Neural cell (in vitro differentiated cells): ENCODE results near the gene HMCN2. TPM values are rescaled to one million over a fixed set of nuclear protein-coding genes. Genes with fewer than 3 reads are reported as not detected.

Source experiments
- H2AFZ ChIP-seq: fragments of 200-600, 300-800 bp; sonication (generic), shearing (Covaris generic); 2 replicates; pipeline ENCODE4 v1.6.0; 2014; ENCODE audit warnings: low read depth, mild to moderate bottlenecking, antibody characterized with exemption, low read length, moderate library complexity
- H3F3A ChIP-seq: fragments of 200-600 bp; shearing (Covaris generic); 2 replicates; pipeline ENCODE4 v1.6.1; 2016; ENCODE audit warnings: mild to moderate bottlenecking, moderate library complexity, mixed read lengths, antibody characterized with exemption, low read length; ENCODE audit not compliant: insufficient read depth, poor library complexity, severe bottlenecking
- H3K27ac ChIP-seq: fragments of 200-600, 300-800 bp; sonication (generic), shearing (Covaris generic); 2 replicates; pipeline ENCODE4 v1.5.1; 2014; ENCODE audit warnings: mild to moderate bottlenecking, low read length, moderate library complexity
- H3K27me3 ChIP-seq: fragments of 300-800, 200-600 bp; sonication (generic), shearing (Covaris generic); 2 replicates; pipeline ENCODE4 v1.6.0; 2014; ENCODE audit warnings: mild to moderate bottlenecking, low read depth, low read length, moderate library complexity; ENCODE audit not compliant: insufficient read depth
- H3K36me3 ChIP-seq: fragments of 300-800, 200-600 bp; sonication (generic), shearing (Covaris generic); 2 replicates; pipeline ENCODE4 v1.5.1; 2014; ENCODE audit warnings: mild to moderate bottlenecking, antibody characterized with exemption, low read length, moderate library complexity; ENCODE audit not compliant: insufficient read depth
- H3K4me2 ChIP-seq: fragments of 300-800, 200-600 bp; sonication (generic), shearing (Covaris generic); 2 replicates; pipeline ENCODE4 v1.6.0; 2014; ENCODE audit warnings: mild to moderate bottlenecking, low read length
- H3K4me3 ChIP-seq: fragments of 300-800, 200-600 bp; sonication (generic), shearing (Covaris generic); 2 replicates; pipeline ENCODE4 v1.5.1; 2014; ENCODE audit warnings: mild to moderate bottlenecking, low read length, moderate library complexity
- H3K79me2 ChIP-seq: fragments of 200-600 bp; shearing (Covaris generic); replicated peaks from 2 replicates; pipeline ENCODE4 v1.6.0; 2014; ENCODE audit warnings: mild to moderate bottlenecking, low read length, moderate library complexity; ENCODE audit not compliant: insufficient read depth
- H3K9ac ChIP-seq: fragments of 300-800, 200-600 bp; sonication (generic), shearing (Covaris generic); 2 replicates; pipeline ENCODE4 v1.6.1; 2016; ENCODE audit warnings: mild to moderate bottlenecking, low read length, mixed read lengths
- H3K9me2 ChIP-seq: fragments of 200-600 bp; shearing (Covaris generic); 2 replicates; pipeline ENCODE4 v1.6.1; 2016; ENCODE audit warnings: mild to moderate bottlenecking, low read length, mixed read lengths; ENCODE audit not compliant: insufficient read depth
- H3K9me3 ChIP-seq: fragments of 200-600, 300-800 bp; sonication (generic), shearing (Covaris generic); 2 replicates; pipeline ENCODE4 v1.6.1; 2016; ENCODE audit warnings: mild to moderate bottlenecking, mixed run types, low read length, moderate library complexity, mixed read lengths
- H4K20me1 ChIP-seq: fragments of 200-600 bp; shearing (Covaris generic); 2 replicates; pipeline ENCODE4 v1.6.1; 2016; ENCODE audit warnings: mild to moderate bottlenecking, mixed run types; ENCODE audit not compliant: insufficient read depth
- EP300 ChIP-seq: fragments of 450-650 bp; conservative IDR thresholded peaks from 2 replicates; pipeline ENCODE4 v1.6.1; 2014; ENCODE audit warnings: antibody characterized with exemption, mild to moderate bottlenecking, moderate library complexity; ENCODE audit not compliant: poor library complexity, severe bottlenecking
- EZH2 ChIP-seq: fragments of 200-600, 300-800 bp; shearing (Covaris generic), sonication (generic); IDR thresholded peaks from 2 replicates; pipeline ENCODE4 v1.6.1; 2014; ENCODE audit warnings: antibody characterized with exemption, low read length, borderline replicate concordance, mild to moderate bottlenecking; ENCODE audit not compliant: insufficient read depth, poor library complexity, severe bottlenecking
- MXI1 ChIP-seq: fragments of 450-650 bp; conservative IDR thresholded peaks from 2 replicates; pipeline ENCODE4 v1.6.1; 2014; ENCODE audit warnings: antibody characterized with exemption, mild to moderate bottlenecking; ENCODE audit not compliant: poor library complexity, severe bottlenecking
- POLR2AphosphoS5 ChIP-seq: IDR thresholded peaks from 2 replicates; pipeline ENCODE4 v1.6.1; 2012
- RAD21 ChIP-seq: fragments of 450-650 bp; conservative IDR thresholded peaks from 2 replicates; pipeline ENCODE4 v1.6.1; 2014; ENCODE audit warnings: antibody characterized with exemption, mild to moderate bottlenecking, moderate library complexity
- SMC3 ChIP-seq: fragments of 450-650 bp; conservative IDR thresholded peaks from 2 replicates; pipeline ENCODE4 v1.6.1; 2014; ENCODE audit warnings: antibody characterized with exemption, mild to moderate bottlenecking, moderate library complexity; ENCODE audit not compliant: poor library complexity
- TAF1 ChIP-seq: IDR thresholded peaks from 2 replicates; pipeline ENCODE4 v1.6.1; 2012; ENCODE audit warnings: low read depth
- polyA plus RNA-seq: library from polyadenylated mRNA; depleted of rRNA; stranded (reverse); fragments of >200 nt; gene quantifications from 2 replicates; pipeline ENCODE4 v1.2.3, GENCODE V29; 2014
- TF ChIP-seq, protein P1 (sequence below): IDR thresholded peaks from 2 replicates; pipeline ENCODE4 v1.6.1; 2012; ENCODE audit warnings: borderline replicate concordance
- TF ChIP-seq, protein P2 (sequence below): fragments of 450-650 bp; IDR thresholded peaks from 2 replicates; pipeline ENCODE4 v1.5.1; 2014; ENCODE audit warnings: antibody characterized with exemption, mild to moderate bottlenecking, moderate library complexity; ENCODE audit not compliant: poor library complexity, severe bottlenecking

HMCN2 gene
- polyA plus RNA-seq, 1 donor from 2014 or later: 1.7 TPM

DNA sequence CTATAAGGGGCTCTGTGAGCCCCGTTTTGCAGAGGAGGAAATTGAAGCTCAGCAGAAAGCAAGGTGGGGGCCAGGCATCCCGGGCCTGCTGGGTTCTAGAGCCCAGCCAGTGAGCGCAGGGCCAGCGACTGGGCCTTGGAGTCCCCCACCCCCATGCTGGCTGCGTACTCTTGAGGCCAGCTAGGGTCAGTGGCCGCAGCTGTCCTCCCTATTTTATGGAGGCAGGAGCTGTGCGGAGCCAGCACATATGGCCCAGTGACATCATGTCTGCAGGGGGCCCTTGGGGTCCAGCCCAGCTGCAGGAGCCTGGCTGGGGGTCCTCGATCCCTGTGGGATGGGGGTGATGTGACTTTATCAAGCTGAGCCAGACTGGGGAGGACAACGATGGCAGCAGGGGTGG is 71.3 kb downstream of the HMCN2 start:
- H3K79me2 ChIP-seq: no peaks in the 10 kb centered on the region
- no peaks in the 10 kb centered on the region for H3F3A ChIP-seq
- H3K9ac ChIP-seq: no peak overlapping the region
- no peaks in the 10 kb centered on the region for H3K9me3 ChIP-seq
- H3K36me3 ChIP-seq: no peaks in the 10 kb centered on the region
- no peak overlapping the region for H3K27ac ChIP-seq
- no peak overlapping the region for H2AFZ ChIP-seq
- TF ChIP-seq POLR2AphosphoS5 (no peak), RAD21 (no peak), EP300 (no peak), MXI1 (no peak), EZH2 (no peak), SMC3 (no peak), TAF1 (no peak)
- TF ChIP-seq, protein P1, sequence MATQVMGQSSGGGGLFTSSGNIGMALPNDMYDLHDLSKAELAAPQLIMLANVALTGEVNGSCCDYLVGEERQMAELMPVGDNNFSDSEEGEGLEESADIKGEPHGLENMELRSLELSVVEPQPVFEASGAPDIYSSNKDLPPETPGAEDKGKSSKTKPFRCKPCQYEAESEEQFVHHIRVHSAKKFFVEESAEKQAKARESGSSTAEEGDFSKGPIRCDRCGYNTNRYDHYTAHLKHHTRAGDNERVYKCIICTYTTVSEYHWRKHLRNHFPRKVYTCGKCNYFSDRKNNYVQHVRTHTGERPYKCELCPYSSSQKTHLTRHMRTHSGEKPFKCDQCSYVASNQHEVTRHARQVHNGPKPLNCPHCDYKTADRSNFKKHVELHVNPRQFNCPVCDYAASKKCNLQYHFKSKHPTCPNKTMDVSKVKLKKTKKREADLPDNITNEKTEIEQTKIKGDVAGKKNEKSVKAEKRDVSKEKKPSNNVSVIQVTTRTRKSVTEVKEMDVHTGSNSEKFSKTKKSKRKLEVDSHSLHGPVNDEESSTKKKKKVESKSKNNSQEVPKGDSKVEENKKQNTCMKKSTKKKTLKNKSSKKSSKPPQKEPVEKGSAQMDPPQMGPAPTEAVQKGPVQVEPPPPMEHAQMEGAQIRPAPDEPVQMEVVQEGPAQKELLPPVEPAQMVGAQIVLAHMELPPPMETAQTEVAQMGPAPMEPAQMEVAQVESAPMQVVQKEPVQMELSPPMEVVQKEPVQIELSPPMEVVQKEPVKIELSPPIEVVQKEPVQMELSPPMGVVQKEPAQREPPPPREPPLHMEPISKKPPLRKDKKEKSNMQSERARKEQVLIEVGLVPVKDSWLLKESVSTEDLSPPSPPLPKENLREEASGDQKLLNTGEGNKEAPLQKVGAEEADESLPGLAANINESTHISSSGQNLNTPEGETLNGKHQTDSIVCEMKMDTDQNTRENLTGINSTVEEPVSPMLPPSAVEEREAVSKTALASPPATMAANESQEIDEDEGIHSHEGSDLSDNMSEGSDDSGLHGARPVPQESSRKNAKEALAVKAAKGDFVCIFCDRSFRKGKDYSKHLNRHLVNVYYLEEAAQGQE: no peak
- TF ChIP-seq, protein P2, sequence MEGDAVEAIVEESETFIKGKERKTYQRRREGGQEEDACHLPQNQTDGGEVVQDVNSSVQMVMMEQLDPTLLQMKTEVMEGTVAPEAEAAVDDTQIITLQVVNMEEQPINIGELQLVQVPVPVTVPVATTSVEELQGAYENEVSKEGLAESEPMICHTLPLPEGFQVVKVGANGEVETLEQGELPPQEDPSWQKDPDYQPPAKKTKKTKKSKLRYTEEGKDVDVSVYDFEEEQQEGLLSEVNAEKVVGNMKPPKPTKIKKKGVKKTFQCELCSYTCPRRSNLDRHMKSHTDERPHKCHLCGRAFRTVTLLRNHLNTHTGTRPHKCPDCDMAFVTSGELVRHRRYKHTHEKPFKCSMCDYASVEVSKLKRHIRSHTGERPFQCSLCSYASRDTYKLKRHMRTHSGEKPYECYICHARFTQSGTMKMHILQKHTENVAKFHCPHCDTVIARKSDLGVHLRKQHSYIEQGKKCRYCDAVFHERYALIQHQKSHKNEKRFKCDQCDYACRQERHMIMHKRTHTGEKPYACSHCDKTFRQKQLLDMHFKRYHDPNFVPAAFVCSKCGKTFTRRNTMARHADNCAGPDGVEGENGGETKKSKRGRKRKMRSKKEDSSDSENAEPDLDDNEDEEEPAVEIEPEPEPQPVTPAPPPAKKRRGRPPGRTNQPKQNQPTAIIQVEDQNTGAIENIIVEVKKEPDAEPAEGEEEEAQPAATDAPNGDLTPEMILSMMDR: no peak
- no peak overlapping the region for H3K4me3 ChIP-seq
- no peaks in the 10 kb centered on the region for H3K9me2 ChIP-seq
- no peaks in the 10 kb centered on the region for H4K20me1 ChIP-seq
- no peaks in the 10 kb centered on the region for H3K27me3 ChIP-seq
- H3K4me2 ChIP-seq: no peak overlapping the region

DNA sequence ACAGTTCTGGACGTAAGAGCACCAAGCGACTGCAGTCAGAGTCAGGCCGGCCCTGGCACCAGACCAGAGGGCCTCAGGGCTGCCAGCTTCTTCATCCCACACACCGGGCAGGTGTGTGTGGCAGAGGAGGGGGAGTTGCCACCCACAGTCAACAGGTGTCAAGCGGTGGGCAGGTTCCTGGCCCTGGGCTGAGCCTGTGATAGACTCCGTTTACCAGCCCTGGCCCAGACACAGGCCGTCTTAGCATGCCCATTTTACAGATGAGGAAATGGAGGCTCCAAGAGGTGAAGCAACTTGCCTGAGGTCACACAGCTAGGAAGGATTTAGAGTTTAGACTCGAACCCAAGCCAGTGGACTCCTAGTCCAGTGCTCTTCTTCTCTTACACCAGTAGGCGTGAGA is 71.8 kb downstream of the HMCN2 start:
- no peaks in the 10 kb centered on the region for H3K36me3 ChIP-seq
- no peak overlapping the region for H3K4me2 ChIP-seq

More for the DNA sequence above, 71.8 kb downstream of the HMCN2 start:
- Histone ChIP-seq H3K27ac (no peak overlapping the region), H3K9me3 (no peaks in the 10 kb centered on the region), H2AFZ (no peak overlapping the region), H3K9me2 (no peaks in the 10 kb centered on the region), H3K79me2 (no peaks in the 10 kb centered on the region), H3F3A (no peaks in the 10 kb centered on the region), H3K9ac (no peak overlapping the region), H3K4me3 (no peak overlapping the region), H4K20me1 (no peaks in the 10 kb centered on the region), H3K27me3 (no peaks in the 10 kb centered on the region)
- TF ChIP-seq, protein P2: no peak
- TF ChIP-seq EZH2: no peak
- no peak for TF ChIP-seq MXI1
- TF ChIP-seq, protein P1: no peak
- TF ChIP-seq SMC3: no peak
- TF ChIP-seq EP300: no peak
- TF ChIP-seq TAF1: no peak
- TF ChIP-seq RAD21: no peak
- TF ChIP-seq POLR2AphosphoS5: no peak
